Liver (tissue), 9 donors: ENCODE results near the gene PPARA. TPM values are rescaled to one million over a fixed set of nuclear protein-coding genes. Genes with fewer than 3 reads are reported as not detected.

Source experiments
- DNase-seq: peaks from one replicate; pipeline ENCODE4 v3.0.0-alpha.2; 2017; ENCODE audit warnings: low spot score
- H3K27ac ChIP-seq, 2 donors: one replicate each; pipeline ENCODE4 v1.7.0; 2013; ENCODE audit warnings: inconsistent platforms in 2 of 2, low read length in 2 of 2, control low read depth in 1 of 2, low read depth in 1 of 2, mild to moderate bottlenecking in 1 of 2
- H3K27me3 ChIP-seq, 4 donors: one replicate each; pipeline versions ENCODE4 v1.6.1 to v1.7.0; 2013; ENCODE audit warnings: low read length in 3 of 4, inconsistent platforms in 1 of 4, mild to moderate bottlenecking in 1 of 4, moderate library complexity in 1 of 4; ENCODE audit not compliant: control insufficient read depth in 4 of 4, insufficient read depth in 4 of 4
- H3K36me3 ChIP-seq, 4 donors: one replicate each; pipeline versions ENCODE4 v1.6.1 to v1.7.0; 2013; ENCODE audit warnings: low read length in 3 of 4, mild to moderate bottlenecking in 3 of 4, low read depth in 1 of 4, moderate library complexity in 1 of 4; ENCODE audit not compliant: control insufficient read depth in 4 of 4, insufficient read depth in 3 of 4
- H3K4me1 ChIP-seq, 4 donors: one replicate each; pipeline versions ENCODE4 v1.6.1 to v1.7.0; 2013; ENCODE audit warnings: low read length in 3 of 4, mild to moderate bottlenecking in 3 of 4, moderate library complexity in 1 of 4; ENCODE audit not compliant: control insufficient read depth in 4 of 4, insufficient read depth in 4 of 4
- H3K4me3 ChIP-seq, 3 donors: one replicate each; pipeline versions ENCODE4 v1.6.1 to v1.7.0; 2013; ENCODE audit warnings: low read length in 3 of 3, control low read depth in 1 of 3, low read depth in 1 of 3, mild to moderate bottlenecking in 1 of 3
- H3K9ac ChIP-seq, 2 donors: one replicate each; pipeline ENCODE4 v1.7.0; 2013; ENCODE audit warnings: low read length in 2 of 2, mild to moderate bottlenecking in 2 of 2, moderate library complexity in 2 of 2, control low read depth in 1 of 2, low read depth in 1 of 2
- H3K9me3 ChIP-seq, 4 donors: one replicate each; pipeline versions ENCODE4 v1.6.1 to v1.7.0; 2013; ENCODE audit warnings: low read length in 3 of 4; ENCODE audit not compliant: control insufficient read depth in 4 of 4
- EGR1 ChIP-seq, 2 donors: IDR thresholded peaks; 2 replicates each; pipeline ENCODE4 v1.6.1; 2016 to 2018; ENCODE audit warnings: antibody characterized with exemption in 2 of 2, low read depth in 2 of 2
- FOXA2 ChIP-seq: IDR thresholded peaks from 2 replicates; pipeline ENCODE4 v1.6.1; 2016; ENCODE audit warnings: antibody characterized with exemption
- GABPA ChIP-seq, 2 donors: IDR thresholded peaks in 1 of 2; conservative IDR thresholded peaks in 1 of 2; 2 replicates each; pipeline ENCODE4 v1.6.1; 2016; ENCODE audit warnings: antibody characterized with exemption in 2 of 2, mild to moderate bottlenecking in 1 of 2, moderate library complexity in 1 of 2
- HNF4A ChIP-seq, 2 donors: conservative IDR thresholded peaks; 2 replicates each; pipeline ENCODE4 v1.6.1; 2016; ENCODE audit warnings: antibody characterized with exemption in 2 of 2, mild to moderate bottlenecking in 2 of 2
- HNF4G ChIP-seq: IDR thresholded peaks from 2 replicates; pipeline ENCODE4 v1.6.1; 2016; ENCODE audit warnings: antibody characterized with exemption
- JUND ChIP-seq, 2 donors: IDR thresholded peaks; 2 replicates each; pipeline ENCODE4 v1.6.1; 2016; ENCODE audit warnings: antibody characterized with exemption in 2 of 2
- NR2F2 ChIP-seq: IDR thresholded peaks from 2 replicates; pipeline ENCODE4 v1.6.1; 2016; ENCODE audit warnings: antibody characterized with exemption
- RAD21 ChIP-seq, 2 donors: IDR thresholded peaks; 2 replicates each; pipeline ENCODE4 v1.6.1; 2016; ENCODE audit warnings: antibody characterized with exemption in 2 of 2, mild to moderate bottlenecking in 2 of 2
- RXRA ChIP-seq, 2 donors: IDR thresholded peaks; 2 replicates each; pipeline ENCODE4 v1.6.1; 2017 to 2018; ENCODE audit warnings: antibody characterized with exemption in 2 of 2, mild to moderate bottlenecking in 1 of 2
- SP1 ChIP-seq: IDR thresholded peaks from 2 replicates; pipeline ENCODE4 v1.6.1; 2018; ENCODE audit warnings: antibody characterized with exemption, mild to moderate bottlenecking
- YY1 ChIP-seq: IDR thresholded peaks from 2 replicates; pipeline ENCODE4 v1.6.1; 2016; ENCODE audit warnings: antibody characterized with exemption, mild to moderate bottlenecking
- WGBS: extraction: QIAGEN DNeasy Blood & Tissue Kit; methylation state at CpG from one replicate; pipeline ENCODE4 v1.1.7; 2013; 5-methylcytosine and 5-hydroxymethylcytosine counted together
- polyA plus RNA-seq, 2 donors: library from polyadenylated mRNA; stranded (reverse) in 1 of 2; unstranded in 1 of 2; fragments of 200-250 nt in 1 of 2; fragments of >200 nt in 1 of 2; fragmentation: Nextera tagmentation in 1 of 2; extraction: Ambion mirVana in 1 of 2; gene quantifications; one replicate each; pipeline versions ENCODE4 v1.2.1 to v1.2.3, GENCODE V29; 2013 to 2015
- total RNA-seq, 2 donors: library from RNA; depleted of rRNA; stranded (reverse); fragments of >200 nt; gene quantifications; one replicate each; pipeline ENCODE4 v1.2.3, GENCODE V29; 2014
- TF ChIP-seq, protein P1 (sequence below): IDR thresholded peaks from 2 replicates; pipeline ENCODE4 v1.6.1; 2016; ENCODE audit warnings: antibody characterized with exemption
- TF ChIP-seq, protein P2 (sequence below): fragments of 150-350 bp; IDR thresholded peaks from 2 replicates; pipeline ENCODE4 v1.5.1; 2017; ENCODE audit warnings: improper control_type of control experiment, low read depth, low read length; ENCODE audit not compliant: missing input control
- TF ChIP-seq, protein P3 (sequence below): IDR thresholded peaks from 2 replicates; pipeline ENCODE4 v1.6.1; 2016; ENCODE audit warnings: antibody characterized with exemption, mild to moderate bottlenecking
- donor health status: healthy.
- donor health status: healthy.
- donor health status: healthy.
- donor health status: healthy.
- donor health status: healthy.

The PPARA gene
- total and polyA plus RNA-seq, 4 donors: 31.2 to 78.8 (median 41.3) TPM

DNA sequence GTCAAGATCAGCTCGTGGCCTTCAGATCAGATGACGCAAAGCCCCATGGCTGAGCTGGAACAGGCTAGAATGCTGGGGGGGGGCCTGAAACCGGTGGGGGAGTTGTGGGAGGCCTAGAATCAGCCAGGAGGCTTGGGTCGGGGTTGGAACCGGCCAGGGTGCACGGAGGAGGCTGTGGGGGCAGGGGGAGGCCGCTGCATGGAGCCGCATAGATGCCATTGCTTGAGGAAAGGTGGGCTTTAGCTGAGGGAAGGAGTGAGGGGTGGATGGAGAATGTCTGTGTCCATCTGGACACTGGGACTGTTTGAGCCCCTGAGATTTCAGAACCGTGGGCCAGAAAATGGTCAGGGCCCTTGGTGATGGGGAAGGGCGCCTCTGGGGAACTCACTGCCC lies 74.6 kb downstream of the PPARA start (continued):
- TF ChIP-seq, protein P1, sequence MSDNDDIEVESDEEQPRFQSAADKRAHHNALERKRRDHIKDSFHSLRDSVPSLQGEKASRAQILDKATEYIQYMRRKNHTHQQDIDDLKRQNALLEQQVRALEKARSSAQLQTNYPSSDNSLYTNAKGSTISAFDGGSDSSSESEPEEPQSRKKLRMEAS: no peak
- no peak for TF ChIP-seq FOXA2

DNA sequence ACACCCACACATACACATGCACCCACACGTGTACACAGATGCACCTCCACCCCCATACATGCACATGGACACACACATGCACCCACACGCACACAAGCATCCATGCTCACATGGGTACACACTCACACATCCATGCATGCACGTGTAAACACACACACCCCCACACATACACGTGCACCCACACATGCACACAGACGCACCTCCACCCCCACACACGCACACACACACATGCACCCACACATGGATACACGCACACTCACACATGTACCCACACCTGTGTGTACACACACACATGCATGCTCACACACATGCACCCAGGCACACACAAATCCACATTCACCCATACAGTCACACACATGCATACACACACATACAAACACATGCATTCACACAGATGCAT lies 75.3 kb downstream of the PPARA start:
- Histone ChIP-seq H3K9ac (no peak overlapping the region), H3K27ac (no peak overlapping the region), H3K9me3 (no peaks in the 10 kb centered on the region), H3K4me1 (peaks cover 0 to 5% (median 0%) of the 10 kb centered on the region in 4 donors), H3K27me3 (no peaks in the 10 kb centered on the region), H3K4me3 (no peak overlapping the region), H3K36me3 (peaks cover 16 to 28% (median 26%) of the 10 kb centered on the region in 4 donors)
- TF ChIP-seq JUND (IDR thresholded peaks at IDR 0.05): no peak
- no peak for DNase-seq
- WGBS: 95% methylated on average over 7 of the region's 7 CpGs

DNA sequence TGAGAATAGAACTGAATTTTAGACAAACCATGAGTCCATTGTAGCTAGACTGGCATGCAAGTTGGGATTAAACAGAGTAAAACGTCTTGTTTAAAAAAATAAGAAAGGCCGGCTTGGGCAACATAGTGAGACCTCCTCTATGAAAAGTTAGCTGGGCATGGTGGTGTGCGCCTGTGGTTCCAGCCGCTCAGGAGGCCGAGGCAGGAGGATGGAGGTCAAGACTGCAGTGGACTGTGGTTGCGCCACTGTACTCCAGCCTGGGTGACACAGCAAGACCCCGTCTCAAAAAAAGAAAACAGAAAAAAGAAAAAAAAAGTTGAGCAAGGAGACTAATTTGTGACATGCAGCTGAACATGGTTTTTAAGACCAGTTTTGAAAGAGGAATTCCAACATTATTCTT lies 76.3 kb downstream of the PPARA start:
- Histone ChIP-seq H3K4me3 (no peak overlapping the region), H3K9ac (no peak overlapping the region), H3K36me3 (peaks cover 10 to 21% (median 20%) of the 10 kb centered on the region in 4 donors), H3K9me3 (no peaks in the 10 kb centered on the region), H3K27ac (no peak overlapping the region), H3K27me3 (no peaks in the 10 kb centered on the region), H3K4me1 (peaks cover 0 to 5% (median 0%) of the 10 kb centered on the region in 4 donors)
- TF ChIP-seq, protein P2, sequence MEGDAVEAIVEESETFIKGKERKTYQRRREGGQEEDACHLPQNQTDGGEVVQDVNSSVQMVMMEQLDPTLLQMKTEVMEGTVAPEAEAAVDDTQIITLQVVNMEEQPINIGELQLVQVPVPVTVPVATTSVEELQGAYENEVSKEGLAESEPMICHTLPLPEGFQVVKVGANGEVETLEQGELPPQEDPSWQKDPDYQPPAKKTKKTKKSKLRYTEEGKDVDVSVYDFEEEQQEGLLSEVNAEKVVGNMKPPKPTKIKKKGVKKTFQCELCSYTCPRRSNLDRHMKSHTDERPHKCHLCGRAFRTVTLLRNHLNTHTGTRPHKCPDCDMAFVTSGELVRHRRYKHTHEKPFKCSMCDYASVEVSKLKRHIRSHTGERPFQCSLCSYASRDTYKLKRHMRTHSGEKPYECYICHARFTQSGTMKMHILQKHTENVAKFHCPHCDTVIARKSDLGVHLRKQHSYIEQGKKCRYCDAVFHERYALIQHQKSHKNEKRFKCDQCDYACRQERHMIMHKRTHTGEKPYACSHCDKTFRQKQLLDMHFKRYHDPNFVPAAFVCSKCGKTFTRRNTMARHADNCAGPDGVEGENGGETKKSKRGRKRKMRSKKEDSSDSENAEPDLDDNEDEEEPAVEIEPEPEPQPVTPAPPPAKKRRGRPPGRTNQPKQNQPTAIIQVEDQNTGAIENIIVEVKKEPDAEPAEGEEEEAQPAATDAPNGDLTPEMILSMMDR: no peak
- no peak for TF ChIP-seq RXRA (IDR thresholded peaks at IDR 0.05)
- TF ChIP-seq, protein P1: no peak
- TF ChIP-seq HNF4G: no peak
- TF ChIP-seq FOXA2: no peak
- no peak for TF ChIP-seq EGR1 (IDR thresholded peaks at IDR 0.05; ENCODE audit: low read depth in 2 of 2)
- no peak for TF ChIP-seq NR2F2
- no peak for TF ChIP-seq SP1
- TF ChIP-seq YY1: no peak
- no peak for TF ChIP-seq GABPA (IDR thresholded peaks at IDR 0.05 in 1 of 2, conservative IDR thresholded peaks at IDR 0.05 in 1 of 2)
- TF ChIP-seq RAD21 (IDR thresholded peaks at IDR 0.05): no peak
- no peak for TF ChIP-seq HNF4A (conservative IDR thresholded peaks at IDR 0.05)
- TF ChIP-seq, protein P3, sequence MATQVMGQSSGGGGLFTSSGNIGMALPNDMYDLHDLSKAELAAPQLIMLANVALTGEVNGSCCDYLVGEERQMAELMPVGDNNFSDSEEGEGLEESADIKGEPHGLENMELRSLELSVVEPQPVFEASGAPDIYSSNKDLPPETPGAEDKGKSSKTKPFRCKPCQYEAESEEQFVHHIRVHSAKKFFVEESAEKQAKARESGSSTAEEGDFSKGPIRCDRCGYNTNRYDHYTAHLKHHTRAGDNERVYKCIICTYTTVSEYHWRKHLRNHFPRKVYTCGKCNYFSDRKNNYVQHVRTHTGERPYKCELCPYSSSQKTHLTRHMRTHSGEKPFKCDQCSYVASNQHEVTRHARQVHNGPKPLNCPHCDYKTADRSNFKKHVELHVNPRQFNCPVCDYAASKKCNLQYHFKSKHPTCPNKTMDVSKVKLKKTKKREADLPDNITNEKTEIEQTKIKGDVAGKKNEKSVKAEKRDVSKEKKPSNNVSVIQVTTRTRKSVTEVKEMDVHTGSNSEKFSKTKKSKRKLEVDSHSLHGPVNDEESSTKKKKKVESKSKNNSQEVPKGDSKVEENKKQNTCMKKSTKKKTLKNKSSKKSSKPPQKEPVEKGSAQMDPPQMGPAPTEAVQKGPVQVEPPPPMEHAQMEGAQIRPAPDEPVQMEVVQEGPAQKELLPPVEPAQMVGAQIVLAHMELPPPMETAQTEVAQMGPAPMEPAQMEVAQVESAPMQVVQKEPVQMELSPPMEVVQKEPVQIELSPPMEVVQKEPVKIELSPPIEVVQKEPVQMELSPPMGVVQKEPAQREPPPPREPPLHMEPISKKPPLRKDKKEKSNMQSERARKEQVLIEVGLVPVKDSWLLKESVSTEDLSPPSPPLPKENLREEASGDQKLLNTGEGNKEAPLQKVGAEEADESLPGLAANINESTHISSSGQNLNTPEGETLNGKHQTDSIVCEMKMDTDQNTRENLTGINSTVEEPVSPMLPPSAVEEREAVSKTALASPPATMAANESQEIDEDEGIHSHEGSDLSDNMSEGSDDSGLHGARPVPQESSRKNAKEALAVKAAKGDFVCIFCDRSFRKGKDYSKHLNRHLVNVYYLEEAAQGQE: no peak
- no peak for TF ChIP-seq JUND (IDR thresholded peaks at IDR 0.05)
- DNase-seq: no peak
- 93% methylated on average over 7 of the region's 7 CpGs for WGBS
